ENCODE measurements around the gene KIF5C. TPM values are rescaled to one million over a fixed set of nuclear protein-coding genes. Genes with fewer than 3 reads are reported as not detected.

The KIF5C gene
- total and polyA plus RNA-seq, 2 experiments from 2014 or later = 0.11 to 0.19 TPM

DNA sequence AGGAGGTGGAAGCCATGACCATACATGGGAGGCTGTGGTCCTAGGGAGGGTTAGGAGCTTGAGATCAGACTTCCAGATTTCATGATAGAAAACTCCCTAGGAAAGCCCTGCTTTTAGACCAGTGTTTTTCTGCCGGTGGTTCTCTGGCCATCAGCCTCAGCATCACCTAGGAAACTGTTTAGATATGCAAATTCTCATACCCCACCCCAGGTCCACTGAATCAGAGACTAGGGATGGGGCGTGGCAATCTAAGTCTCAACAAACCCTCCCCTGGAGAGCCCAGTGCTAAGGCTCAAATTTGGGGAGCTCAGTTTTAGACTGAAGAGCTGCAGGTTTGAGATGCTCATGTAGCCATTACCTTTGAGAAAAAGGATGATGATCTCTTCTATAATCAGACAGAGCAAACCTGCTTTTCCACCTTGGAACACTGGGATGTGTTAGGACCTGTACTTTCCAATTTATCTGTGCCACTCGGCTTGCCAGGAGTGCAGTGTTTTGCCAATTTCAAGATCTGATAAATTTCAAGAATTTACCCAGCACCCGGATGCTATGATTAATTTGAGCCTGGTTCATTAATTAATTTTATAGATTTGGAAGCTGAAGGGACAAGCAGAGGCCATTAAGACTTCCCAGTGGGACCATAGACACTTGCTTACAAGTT is 132.0 kb downstream of the KIF5C start:
- H3K9me2 ChIP-seq (ENCODE audit: insufficient read depth) = no peaks in the 10 kb centered on the region
- H3K4me2 ChIP-seq (ENCODE audit: unreplicated experiment) = no peak overlapping the region
- no peaks in the 10 kb centered on the region for H3K36me3 ChIP-seq (ENCODE audit: low read depth)
- no peak overlapping the region for H3K27ac ChIP-seq
- no peaks in the 10 kb centered on the region for H3K79me2 ChIP-seq (ENCODE audit: insufficient read depth)
- H3K9ac ChIP-seq = no peak overlapping the region
- no peaks in the 10 kb centered on the region for H4K20me1 ChIP-seq (ENCODE audit: insufficient read depth)
- no peaks in the 10 kb centered on the region; the same call in 1 of the 2 replicates for H3K27me3 ChIP-seq (replicated peaks; ENCODE audit: insufficient read depth)
- in situ Hi-C loops (cut with MboI) = no loop called here
- DNase-seq = no peak
- H3K4me3 ChIP-seq = no peak overlapping the region
- TF ChIP-seq EZH2phosphoT487 (IDR thresholded peaks at IDR 0.05; ENCODE audit: insufficient read depth, low read depth) (no peak), EZH2 (IDR thresholded peaks at IDR 0.05; ENCODE audit: insufficient read depth, poor library complexity, severe bottlenecking) (no peak)
- H3K4me1 ChIP-seq (ENCODE audit: insufficient read depth) = peaks cover 12% of the 10 kb centered on the region; the same call in 1 of the 2 replicates
- WGBS, 2 experiments (ENCODE audit: low coverage in 1 of 2, low lambda C conversion rate in 2 of 2, missing lambda C conversion rate in 2 of 2) = 60 to 63% methylated on average over 4 of the region's 4 CpGs
- no peak overlapping the region for H2AFZ ChIP-seq
- peaks cover 4% of the 10 kb centered on the region; the same call in 1 of the 2 replicates for H3F3A ChIP-seq (ENCODE audit: insufficient read depth)
- no peaks in the 10 kb centered on the region for H3K9me3 ChIP-seq (ENCODE audit: low read depth)

DNA sequence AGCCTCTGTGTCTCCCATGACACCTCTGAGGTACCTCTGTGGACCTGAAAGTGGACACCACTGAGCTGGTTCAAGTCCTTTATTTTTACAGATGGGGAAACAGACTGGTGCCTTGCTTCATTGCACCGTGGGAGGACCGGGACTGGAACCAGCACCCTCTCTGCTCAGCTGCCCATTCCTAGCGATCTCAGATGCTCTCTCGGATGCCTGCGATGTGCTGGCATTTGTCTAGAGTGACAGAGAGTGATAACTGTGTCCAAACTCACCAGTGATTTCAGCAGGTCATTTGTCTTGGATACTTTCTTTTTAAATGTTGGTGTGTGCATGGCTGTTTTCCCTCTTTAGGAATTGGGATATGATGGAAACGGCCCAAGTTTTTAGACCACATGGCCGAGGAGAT is 133.4 kb downstream of the KIF5C start:
- peaks cover 4% of the 10 kb centered on the region; the same call in 1 of the 2 replicates for H3F3A ChIP-seq (ENCODE audit: insufficient read depth)
- no peak overlapping the region for H2AFZ ChIP-seq
- TF ChIP-seq EZH2phosphoT487 (IDR thresholded peaks at IDR 0.05; ENCODE audit: insufficient read depth, low read depth) (no peak), EZH2 (IDR thresholded peaks at IDR 0.05; ENCODE audit: insufficient read depth, poor library complexity, severe bottlenecking) (no peak)
- H3K4me3 ChIP-seq = no peak overlapping the region
- H3K9me2 ChIP-seq (ENCODE audit: insufficient read depth) = no peaks in the 10 kb centered on the region
- no peaks in the 10 kb centered on the region for H3K36me3 ChIP-seq (ENCODE audit: low read depth)
- H3K27ac ChIP-seq = no peak overlapping the region
- in situ Hi-C loops (cut with MboI) = no loop called here
- WGBS, 2 experiments (ENCODE audit: low coverage in 1 of 2, low lambda C conversion rate in 2 of 2, missing lambda C conversion rate in 2 of 2) = 74 to 76% methylated on average over 7 of the region's 7 CpGs
- no peaks in the 10 kb centered on the region; the same call in 1 of the 2 replicates for H3K27me3 ChIP-seq (replicated peaks; ENCODE audit: insufficient read depth)
- no peaks in the 10 kb centered on the region for H3K9me3 ChIP-seq (ENCODE audit: low read depth)
- H3K9ac ChIP-seq = no peak overlapping the region
- H4K20me1 ChIP-seq (ENCODE audit: insufficient read depth) = no peaks in the 10 kb centered on the region
- H3K4me2 ChIP-seq (ENCODE audit: unreplicated experiment) = no peak overlapping the region
- no peaks in the 10 kb centered on the region for H3K79me2 ChIP-seq (ENCODE audit: insufficient read depth)
- no peak for DNase-seq
- peaks cover 12% of the 10 kb centered on the region; the same call in 1 of the 2 replicates for H3K4me1 ChIP-seq (ENCODE audit: insufficient read depth)

DNA sequence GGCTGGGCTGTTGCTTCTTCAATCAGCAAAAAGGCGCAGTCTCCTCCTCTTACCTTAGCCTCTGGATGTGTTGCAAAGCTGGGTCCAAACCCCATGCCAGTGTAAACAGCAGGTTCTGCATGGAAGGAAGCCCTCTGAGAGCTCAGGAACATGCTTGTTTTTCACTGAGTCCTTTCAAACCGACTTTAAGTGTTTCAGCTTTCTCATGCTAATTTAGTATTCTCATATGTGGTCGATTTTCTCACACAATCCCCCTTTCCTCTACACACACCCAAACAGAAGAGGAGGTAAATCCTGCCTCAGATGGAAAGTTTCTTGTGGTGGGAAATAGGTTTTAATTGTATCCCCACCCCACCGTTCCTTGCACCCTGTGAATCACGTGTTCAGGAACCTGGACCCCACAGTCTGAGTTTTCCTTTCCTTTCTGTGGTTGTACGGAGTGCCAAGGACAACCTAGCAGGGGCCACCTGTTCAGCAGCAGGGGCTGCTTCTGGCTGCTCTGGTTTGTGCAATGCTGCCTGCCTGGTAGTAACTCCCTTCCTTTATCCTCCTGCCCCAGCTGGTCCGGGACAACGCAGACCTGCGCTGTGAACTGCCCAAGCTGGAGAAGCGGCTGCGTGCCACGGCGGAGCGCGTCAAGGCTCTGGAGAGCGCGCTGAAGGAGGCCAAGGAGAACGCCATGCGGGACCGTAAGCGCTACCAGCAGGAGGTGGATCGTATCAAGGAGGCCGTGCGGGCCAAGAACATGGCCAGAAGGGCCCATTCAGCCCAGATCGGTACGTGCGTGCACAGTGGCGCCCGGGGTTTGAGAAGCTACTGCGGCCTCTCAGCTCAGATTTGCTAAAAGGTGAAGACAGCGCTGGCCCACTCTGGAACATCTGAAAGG is 134.8 kb downstream of the KIF5C start:
- Histone ChIP-seq H3F3A (ENCODE audit: insufficient read depth) (peaks cover under 1% of the 10 kb centered on the region; the same call in 1 of the 2 replicates), H4K20me1 (ENCODE audit: insufficient read depth) (no peaks in the 10 kb centered on the region), H3K36me3 (ENCODE audit: low read depth) (no peaks in the 10 kb centered on the region), H3K27me3 (replicated peaks; ENCODE audit: insufficient read depth) (no peaks in the 10 kb centered on the region; the same call in 1 of the 2 replicates), H3K4me1 (ENCODE audit: insufficient read depth) (0 out of 2 replicates have a peak, but pooled peaks cover 7% of the 10 kb centered on the region), H2AFZ (no peak overlapping the region), H3K27ac (no peak overlapping the region), H3K4me2 (ENCODE audit: unreplicated experiment) (no peak overlapping the region), H3K4me3 (no peak overlapping the region), H3K9me3 (ENCODE audit: low read depth) (no peaks in the 10 kb centered on the region), H3K9me2 (ENCODE audit: insufficient read depth) (no peaks in the 10 kb centered on the region), H3K9ac (no peak overlapping the region), H3K79me2 (ENCODE audit: insufficient read depth) (no peaks in the 10 kb centered on the region)
- 92 to 93% methylated on average over 31 of the region's 31 CpGs for WGBS, 2 experiments (ENCODE audit: low coverage in 1 of 2, low lambda C conversion rate in 2 of 2, missing lambda C conversion rate in 2 of 2)
- no peak for DNase-seq
- in situ Hi-C loops (cut with MboI) = no loop called here
- TF ChIP-seq EZH2phosphoT487 (IDR thresholded peaks at IDR 0.05; ENCODE audit: insufficient read depth, low read depth) (no peak), EZH2 (IDR thresholded peaks at IDR 0.05; ENCODE audit: insufficient read depth, poor library complexity, severe bottlenecking) (no peak)

DNA sequence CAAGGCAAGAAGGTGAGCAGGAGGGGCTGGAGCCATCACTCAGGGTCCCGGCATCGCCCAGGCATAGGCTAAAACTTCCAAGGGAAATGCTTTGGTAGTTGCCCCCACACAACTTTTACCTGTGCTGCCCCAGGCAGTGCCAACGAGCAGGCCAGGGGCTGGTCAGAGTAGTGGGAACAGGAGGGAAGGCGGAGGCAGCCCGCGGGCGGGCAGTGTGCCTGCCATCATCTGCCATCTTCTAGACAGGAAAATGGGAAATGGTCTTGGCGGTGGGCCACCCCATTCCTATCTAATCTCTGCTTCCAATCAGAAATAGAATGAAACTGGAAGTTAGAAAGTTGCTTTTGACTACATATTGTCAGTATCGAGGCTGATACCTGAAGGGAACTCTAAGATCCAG is 137.5 kb downstream of the KIF5C start:
- Histone ChIP-seq H3K4me1 (ENCODE audit: insufficient read depth) (no peaks in the 10 kb centered on the region), H3K9ac (no peak overlapping the region), H3K27me3 (replicated peaks; ENCODE audit: insufficient read depth) (no peaks in the 10 kb centered on the region; the same call in 1 of the 2 replicates), H3K4me2 (ENCODE audit: unreplicated experiment) (no peak overlapping the region), H3K36me3 (ENCODE audit: low read depth) (no peaks in the 10 kb centered on the region), H4K20me1 (ENCODE audit: insufficient read depth) (no peaks in the 10 kb centered on the region), H2AFZ (no peak overlapping the region), H3K9me2 (ENCODE audit: insufficient read depth) (no peaks in the 10 kb centered on the region), H3K79me2 (ENCODE audit: insufficient read depth) (no peaks in the 10 kb centered on the region), H3K27ac (no peak overlapping the region), H3K9me3 (ENCODE audit: low read depth) (no peaks in the 10 kb centered on the region), H3K4me3 (no peak overlapping the region), H3F3A (ENCODE audit: insufficient read depth) (no peaks in the 10 kb centered on the region)
- no peak for DNase-seq
- TF ChIP-seq EZH2 (IDR thresholded peaks at IDR 0.05; ENCODE audit: insufficient read depth, poor library complexity, severe bottlenecking) (no peak), EZH2phosphoT487 (IDR thresholded peaks at IDR 0.05; ENCODE audit: insufficient read depth, low read depth) (no peak)
- in situ Hi-C loops (cut with MboI) = no loop called here
- 82 to 87% methylated on average over 9 of the region's 9 CpGs for WGBS, 2 experiments (ENCODE audit: low coverage in 1 of 2, low lambda C conversion rate in 2 of 2, missing lambda C conversion rate in 2 of 2)

Measured in GM23248 (cell line).